ENCODE measurements around the gene AKNAD1. TPM values are rescaled to one million over a fixed set of nuclear protein-coding genes. Genes with fewer than 3 reads are reported as not detected.

AKNAD1 gene
- total RNA-seq, 1 donor from 2014 or later: not detected

- peaks cover 1% of the 10 kb centered on the region for H3K27me3 Mint-ChIP-seq (ENCODE audit: unreplicated experiment)
- no peaks in the 10 kb centered on the region for H3K9me3 Mint-ChIP-seq (ENCODE audit: unreplicated experiment)
- peaks cover 3% of the 10 kb centered on the region for H3K4me1 Mint-ChIP-seq (ENCODE audit: unreplicated experiment)
- no peaks in the 10 kb centered on the region for H3K36me3 Mint-ChIP-seq (ENCODE audit: low read depth, unreplicated experiment)
- no peak for DNase-seq (ENCODE audit: low spot score)
- no peak overlapping the region for H3K27ac Mint-ChIP-seq (ENCODE audit: unreplicated experiment)
- no peak overlapping the region for H3K4me3 Mint-ChIP-seq (ENCODE audit: unreplicated experiment)
- no peak for TF ChIP-seq CTCF (IDR thresholded peaks at IDR 0.05; ENCODE audit: unreplicated experiment)
These were observed 6.0 kb downstream of the AKNAD1 start for GRCh38 chr1:108850929-108851328.

DNA sequence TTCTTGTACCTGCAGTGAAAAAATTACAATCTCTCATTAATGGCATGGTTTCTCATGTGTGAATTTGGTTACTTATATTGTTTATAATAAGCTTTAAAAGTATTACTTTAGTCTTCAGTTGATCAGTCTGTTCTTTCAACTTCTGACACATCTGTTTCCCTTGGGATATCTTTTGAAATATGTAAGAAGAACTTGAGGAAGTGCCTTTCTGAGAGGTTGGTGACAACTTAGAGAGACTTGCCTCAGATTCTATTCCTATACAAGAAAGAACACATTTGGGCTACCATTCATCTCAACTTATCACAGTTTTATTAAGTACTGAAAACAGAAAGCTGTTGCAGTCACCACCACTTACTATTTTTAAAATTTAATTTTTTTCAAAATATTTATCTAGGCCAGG, 8.1 kb downstream of the AKNAD1 start:
- H3K4me1 Mint-ChIP-seq (ENCODE audit: unreplicated experiment): peaks cover 3% of the 10 kb centered on the region
- peaks cover 1% of the 10 kb centered on the region for H3K27me3 Mint-ChIP-seq (ENCODE audit: unreplicated experiment)
- no peaks in the 10 kb centered on the region for H3K36me3 Mint-ChIP-seq (ENCODE audit: low read depth, unreplicated experiment)
- TF ChIP-seq CTCF (IDR thresholded peaks at IDR 0.05; ENCODE audit: unreplicated experiment): no peak
- no peak overlapping the region for H3K4me3 Mint-ChIP-seq (ENCODE audit: unreplicated experiment)
- DNase-seq (ENCODE audit: low spot score): no peak
- no peak overlapping the region for H3K27ac Mint-ChIP-seq (ENCODE audit: unreplicated experiment)
- H3K9me3 Mint-ChIP-seq (ENCODE audit: unreplicated experiment): no peaks in the 10 kb centered on the region

DNA sequence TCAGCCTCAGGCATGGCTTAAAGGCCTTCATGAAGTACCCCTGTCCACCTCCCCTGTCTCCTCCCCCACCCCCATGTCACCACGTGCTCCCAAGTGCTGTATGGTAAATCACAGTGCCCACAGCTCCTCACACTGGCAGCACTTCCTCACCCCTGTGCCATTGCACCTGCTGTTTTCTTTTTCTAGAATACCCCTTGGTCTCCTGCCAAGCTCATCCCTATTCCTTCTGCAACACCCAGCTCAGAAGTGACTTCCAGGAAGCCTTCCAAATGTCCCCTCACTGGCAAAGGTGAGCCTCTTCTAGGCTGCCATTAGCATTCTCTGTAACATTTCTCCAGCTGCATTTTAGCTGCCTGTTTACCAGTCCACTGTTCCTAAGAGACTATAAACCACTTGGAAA, 9.4 kb downstream of the AKNAD1 start:
- Mint-ChIP-seq H3K4me3 (ENCODE audit: unreplicated experiment) (no peak overlapping the region), H3K27me3 (ENCODE audit: unreplicated experiment) (peaks cover under 1% of the 10 kb centered on the region), H3K4me1 (ENCODE audit: unreplicated experiment) (no peaks in the 10 kb centered on the region), H3K9me3 (ENCODE audit: unreplicated experiment) (no peaks in the 10 kb centered on the region), H3K36me3 (ENCODE audit: low read depth, unreplicated experiment) (no peaks in the 10 kb centered on the region), H3K27ac (ENCODE audit: unreplicated experiment) (no peak overlapping the region)
- no peak for DNase-seq (ENCODE audit: low spot score)
- TF ChIP-seq CTCF (IDR thresholded peaks at IDR 0.05; ENCODE audit: unreplicated experiment): no peak

- Mint-ChIP-seq H3K27me3 (ENCODE audit: unreplicated experiment) (no peaks in the 10 kb centered on the region), H3K36me3 (ENCODE audit: low read depth, unreplicated experiment) (no peaks in the 10 kb centered on the region), H3K4me3 (ENCODE audit: unreplicated experiment) (no peak overlapping the region), H3K4me1 (ENCODE audit: unreplicated experiment) (no peaks in the 10 kb centered on the region), H3K27ac (ENCODE audit: unreplicated experiment) (no peak overlapping the region), H3K9me3 (ENCODE audit: unreplicated experiment) (no peaks in the 10 kb centered on the region)
- no peak for DNase-seq (ENCODE audit: low spot score)
- TF ChIP-seq CTCF (IDR thresholded peaks at IDR 0.05; ENCODE audit: unreplicated experiment): no peak
These were observed 10.9 kb downstream of the AKNAD1 start for GRCh38 chr1:108845991-108846390.

DNA sequence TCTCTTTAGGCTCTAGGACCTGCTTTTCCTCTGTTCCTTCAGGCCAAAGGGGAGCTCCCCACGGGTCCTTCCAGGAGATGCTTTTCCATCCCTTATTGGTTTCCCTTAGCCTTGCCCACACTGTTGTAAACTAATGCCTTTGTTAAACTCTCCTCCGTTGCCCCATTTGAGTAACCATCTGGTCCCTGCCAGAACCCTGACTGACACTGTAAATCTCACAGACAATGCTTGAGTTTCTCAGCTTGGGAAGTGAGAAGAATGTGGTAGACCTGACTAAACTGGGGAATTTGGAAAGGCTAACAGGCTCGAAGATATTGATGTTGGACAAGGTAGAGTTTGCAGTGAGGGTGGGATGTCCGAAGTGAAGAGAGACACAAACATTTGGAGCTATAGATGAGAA, 11.4 kb downstream of the AKNAD1 start:
- no peak overlapping the region for H3K27ac Mint-ChIP-seq (ENCODE audit: unreplicated experiment)

More for the DNA sequence above, 11.4 kb downstream of the AKNAD1 start:
- Mint-ChIP-seq H3K27me3 (ENCODE audit: unreplicated experiment) (no peaks in the 10 kb centered on the region), H3K9me3 (ENCODE audit: unreplicated experiment) (no peaks in the 10 kb centered on the region), H3K4me1 (ENCODE audit: unreplicated experiment) (no peaks in the 10 kb centered on the region), H3K36me3 (ENCODE audit: low read depth, unreplicated experiment) (no peaks in the 10 kb centered on the region), H3K4me3 (ENCODE audit: unreplicated experiment) (no peak overlapping the region)
- DNase-seq (ENCODE audit: low spot score): no peak
- no peak for TF ChIP-seq CTCF (IDR thresholded peaks at IDR 0.05; ENCODE audit: unreplicated experiment)
